Fibroblast of skin of left biceps (primary cell): Measurements from ENCODE around the gene TIPRL.
"Not testable (repeated sequence)": the region's sequence is repeated elsewhere in the genome, so short reads cannot be mapped to it uniquely, and the experiment has no call there.

ENCODE experiments used
- DNase-seq, 2 experiments: peaks; one replicate each; pipeline ENCODE4 v3.0.0-alpha.2; 2013; ENCODE audit warnings: low read depth in 2 of 2

Gene TIPRL

GRCh38 chr1:168159251-168159650 lies 19.5 kb upstream of the TIPRL start:
- DNase-seq, result no peak

DNA sequence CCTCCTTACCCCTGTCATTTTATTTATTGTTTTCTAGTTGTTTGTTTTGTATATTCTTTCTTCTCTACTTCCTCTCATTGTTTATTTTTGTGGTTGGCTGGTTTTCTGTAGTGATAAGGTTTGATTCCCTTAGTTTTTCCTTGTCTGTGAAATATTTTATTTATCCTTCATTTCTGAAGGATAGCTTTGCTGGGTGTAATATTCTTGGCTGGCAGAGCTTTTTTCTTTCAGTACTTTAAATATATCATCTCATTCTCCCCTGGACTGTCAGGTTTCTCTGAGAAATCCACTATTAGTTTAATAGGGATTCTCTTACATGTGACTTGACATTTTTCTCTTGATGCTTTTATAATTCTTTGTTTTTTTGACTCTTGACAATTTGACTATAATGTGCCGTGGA lies 18.8 kb upstream of the TIPRL start:
- no peak for DNase-seq

- no peak for DNase-seq
These were observed 17.3 kb upstream of the TIPRL start for GRCh38 chr1:168161459-168161858.

GRCh38 chr1:168163670-168164069 lies 15.1 kb upstream of the TIPRL start:
- no peak for DNase-seq

- DNase-seq, result no peak
These were observed 14.0 kb upstream of the TIPRL start for GRCh38 chr1:168164771-168165170.

GRCh38 chr1:168167806-168168205 lies 11.0 kb upstream of the TIPRL start:
- no peak for DNase-seq

GRCh38 chr1:168170564-168171508 lies 7.9 kb upstream of the TIPRL start:
- DNase-seq, result no peak

DNA sequence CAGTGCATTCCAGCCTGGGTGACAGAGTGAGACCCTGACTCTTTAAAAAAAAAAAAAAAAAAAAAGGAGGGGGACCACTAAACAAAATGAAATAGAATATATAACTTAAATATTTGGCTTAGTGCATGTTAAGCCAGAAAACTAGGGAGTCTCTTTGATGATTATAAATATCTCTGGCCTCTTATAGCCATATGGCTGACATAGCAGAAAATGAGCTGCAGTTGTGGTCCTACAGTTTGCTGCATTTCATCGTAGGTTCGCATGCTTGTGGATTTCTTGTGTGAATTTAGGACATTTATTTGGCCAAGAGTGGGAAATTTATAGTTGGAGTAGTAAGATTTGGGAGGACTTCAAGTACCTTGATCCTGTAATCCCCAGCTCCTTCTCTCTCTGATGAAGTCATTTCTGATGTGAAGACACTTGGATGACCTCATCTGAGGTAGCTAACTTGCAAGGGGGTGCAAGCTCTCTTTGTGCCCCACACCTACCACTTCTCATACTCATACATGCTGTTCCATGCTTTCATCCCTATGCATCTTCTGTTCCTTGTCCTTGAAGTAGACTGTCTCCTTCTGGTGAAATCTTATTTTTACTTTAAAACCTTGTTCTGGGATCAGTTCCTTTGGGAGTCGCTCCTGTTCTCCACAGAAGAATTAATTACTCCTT lies 6.4 kb upstream of the TIPRL start:
- DNase-seq, result no peak

DNA sequence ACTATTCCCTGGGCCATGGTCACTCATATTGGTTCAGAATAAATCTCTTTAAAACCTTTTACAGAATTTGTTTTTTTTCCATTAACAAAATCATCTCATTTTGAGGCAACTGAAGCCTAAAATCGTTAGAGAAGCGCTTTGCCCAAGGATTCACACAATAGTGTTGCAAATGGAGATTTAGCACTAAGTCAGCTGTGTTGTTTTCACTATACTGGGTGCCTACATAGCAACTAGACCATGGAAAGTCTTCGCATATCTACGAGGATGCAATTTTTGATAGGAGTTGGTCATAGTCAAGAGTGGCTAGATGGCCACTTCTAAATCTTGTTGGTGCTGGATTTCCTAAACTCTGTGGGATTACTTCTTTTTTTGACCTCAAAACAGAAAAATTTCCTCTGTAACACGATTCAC lies 530 bp upstream of the TIPRL start:
- DNase-seq, result no peak

DNA sequence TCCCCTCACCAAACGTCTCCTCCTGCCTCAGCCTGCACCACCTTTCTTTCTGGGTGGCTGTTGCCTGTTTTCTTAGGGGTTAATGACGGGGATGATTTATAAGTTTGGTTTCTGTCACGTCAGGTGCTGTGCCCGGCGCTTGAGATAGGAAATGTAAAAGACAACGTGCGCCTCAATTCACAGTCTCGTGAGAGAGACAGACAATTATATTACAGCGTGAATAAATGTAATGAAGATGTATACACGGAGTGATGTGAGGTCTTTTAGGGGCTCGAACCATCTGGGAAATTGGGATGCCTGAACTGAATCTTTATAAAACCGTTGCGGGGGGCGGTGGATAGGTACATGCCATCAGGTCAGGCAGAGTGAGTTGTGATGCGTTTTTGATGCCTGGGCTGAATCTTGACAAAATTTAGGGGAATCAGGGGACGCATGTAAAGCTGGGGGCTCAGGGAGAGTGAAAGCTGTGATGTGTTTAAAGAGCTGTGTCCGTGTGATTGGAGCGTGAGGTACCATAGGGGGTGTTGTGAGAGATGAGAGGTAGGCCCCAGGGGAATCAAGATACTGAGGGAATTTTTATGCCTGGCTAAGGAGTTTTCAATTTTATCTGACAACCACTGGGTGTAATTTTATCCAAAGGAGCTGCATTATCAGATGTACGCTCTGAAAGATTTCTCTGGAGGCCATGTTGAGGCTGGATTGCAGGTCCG lies 831 bp downstream of the TIPRL start:
- no peak for DNase-seq

GRCh38 chr1:168180148-168180524 lies 1.4 kb downstream of the TIPRL start:
- DNase-seq, result no peak

GRCh38 chr1:168181063-168181720 lies 2.4 kb downstream of the TIPRL start:
- DNase-seq, result not testable (repeated sequence)

- no peak for DNase-seq
These were observed 8.4 kb downstream of the TIPRL start for GRCh38 chr1:168187177-168187576.

DNA sequence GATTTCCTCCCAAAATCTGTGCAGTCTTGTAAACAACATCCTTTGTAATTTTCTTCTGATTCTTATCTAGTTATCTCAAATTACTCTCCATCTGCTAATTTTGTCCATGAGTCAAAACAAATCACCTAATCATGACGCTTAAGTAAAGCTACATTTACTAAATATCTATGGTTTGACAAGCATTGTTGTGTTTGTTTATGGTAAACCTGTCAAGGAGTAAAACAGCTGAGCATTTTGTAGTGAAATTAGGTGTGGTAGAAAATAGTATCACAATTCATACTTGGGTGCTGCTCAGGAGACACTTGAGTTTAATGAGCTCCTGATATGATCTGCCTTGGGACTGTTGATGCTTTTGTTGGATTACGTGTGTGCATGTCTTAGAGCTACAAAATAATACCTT lies 11.6 kb downstream of the TIPRL start:
- DNase-seq, result no peak

DNA sequence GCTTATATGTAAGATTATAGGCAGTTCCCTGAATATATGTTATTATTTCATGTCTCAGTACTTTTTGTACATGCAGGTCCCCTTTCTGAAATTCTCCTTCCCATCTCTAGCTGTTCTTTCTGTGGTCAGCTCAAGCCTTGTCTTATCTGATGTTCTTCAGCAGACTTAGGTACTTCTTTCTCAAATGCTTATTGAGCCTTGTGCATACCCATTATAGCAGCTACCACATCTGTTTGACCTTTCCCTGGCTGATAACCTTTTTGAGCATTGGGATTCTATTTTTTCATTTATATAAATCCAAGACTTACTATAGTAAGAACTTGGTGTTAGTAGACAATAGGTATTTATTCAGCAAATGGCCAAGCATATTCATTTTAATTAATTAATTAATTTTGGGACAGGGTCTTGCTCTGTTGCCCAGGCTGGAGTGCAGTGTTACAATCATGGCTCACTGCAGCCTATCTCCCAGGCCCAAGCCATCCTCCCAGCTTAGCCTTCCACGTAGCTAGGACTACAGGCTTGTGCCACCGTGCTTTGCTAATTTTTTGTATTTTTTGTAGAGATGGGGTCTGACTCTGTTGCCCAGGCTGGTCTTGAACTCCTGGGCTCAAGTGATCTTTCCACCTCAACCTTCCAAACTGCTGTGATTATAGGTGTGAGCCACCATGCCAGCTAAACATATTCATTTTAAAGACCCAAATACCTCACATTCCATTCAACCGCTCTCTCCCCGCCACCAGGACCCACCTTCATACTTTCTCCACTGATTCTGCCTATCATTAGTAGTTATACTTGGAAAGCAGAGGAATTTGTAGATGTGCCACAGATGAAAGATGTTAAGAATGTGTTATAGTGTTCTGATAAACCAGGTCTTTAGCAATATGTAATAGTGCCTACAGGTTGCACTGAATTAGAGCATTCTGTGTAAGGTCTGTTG lies 16.7 kb downstream of the TIPRL start:
- no peak for DNase-seq

- DNase-seq, result no peak
These were observed 20.3 kb downstream of the TIPRL start for GRCh38 chr1:168199056-168199455.

DNA sequence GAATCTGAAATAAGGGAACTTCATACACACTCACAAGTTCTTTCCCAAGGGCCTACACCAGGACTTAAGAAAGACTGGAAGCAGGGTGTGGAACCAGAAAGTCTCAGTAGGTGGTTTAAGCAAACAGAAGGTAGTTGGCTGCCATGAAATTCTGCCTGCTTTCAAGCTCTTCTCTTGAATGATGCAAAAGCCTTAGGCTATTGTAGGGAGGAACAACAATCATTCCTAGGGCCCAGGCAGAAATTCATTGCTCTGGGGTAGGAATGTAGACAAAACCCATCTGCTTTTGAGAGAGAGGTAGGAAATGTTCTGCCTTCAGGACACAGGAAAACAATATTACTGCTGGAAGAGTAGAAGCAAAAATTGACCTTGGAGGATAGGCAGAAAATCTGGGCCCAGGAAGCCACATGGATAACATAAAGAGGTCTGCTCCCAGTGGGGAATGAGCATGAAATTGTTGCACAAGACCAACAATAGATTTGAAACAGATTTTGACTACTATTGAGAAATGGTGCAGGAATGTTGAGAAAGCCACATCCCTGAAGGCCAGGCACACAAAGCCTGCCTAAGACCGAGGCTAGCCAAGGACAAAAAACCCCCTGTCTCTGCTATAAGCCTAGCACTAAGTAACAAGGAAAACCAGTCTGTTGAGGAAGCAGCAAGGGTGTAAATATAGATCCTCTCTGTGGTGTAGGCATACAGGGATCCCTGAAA lies 24.3 kb downstream of the TIPRL start:
- DNase-seq, result peak; percentile 97

DNA sequence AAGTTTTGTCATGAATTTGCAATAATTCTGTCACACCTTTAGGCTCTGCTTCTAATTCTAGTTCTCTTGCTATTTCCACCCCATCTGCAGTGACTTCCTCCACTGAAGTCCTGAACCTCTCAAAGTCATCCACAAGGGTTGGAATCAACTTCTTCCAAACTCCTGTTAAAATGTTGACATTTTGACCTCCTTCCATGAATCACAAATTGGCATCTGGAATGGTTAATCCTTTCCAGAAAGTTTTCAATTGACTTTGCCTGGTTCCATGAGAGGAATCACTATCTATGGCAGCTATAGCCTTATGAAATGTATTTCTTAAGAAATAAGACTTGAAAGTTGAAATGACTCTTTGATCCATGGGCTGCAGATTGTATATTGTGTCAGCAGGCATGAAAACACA lies 27.3 kb downstream of the TIPRL start:
- no peak for DNase-seq

DNA sequence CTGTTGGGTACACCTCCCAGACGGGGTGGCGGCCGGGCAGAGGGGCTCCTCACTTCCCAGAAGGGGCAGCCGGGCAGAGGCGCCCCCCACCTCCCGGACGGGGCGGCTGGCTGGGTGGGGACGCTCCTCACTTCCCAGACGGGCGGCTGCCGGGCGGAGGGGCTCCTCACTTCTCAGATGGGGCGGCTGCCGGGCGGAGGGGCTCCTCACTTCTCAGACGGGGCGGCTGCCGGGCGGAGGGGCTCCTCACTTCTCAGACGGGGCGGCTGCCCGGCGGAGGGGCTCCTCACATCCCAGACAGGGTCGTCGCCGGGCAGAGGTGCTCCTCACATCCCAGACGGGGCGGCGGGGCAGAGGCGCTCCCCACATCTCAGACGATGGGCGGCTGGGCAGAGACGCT lies 28.9 kb downstream of the TIPRL start:
- DNase-seq, result not testable (repeated sequence)

- no peak for DNase-seq
These were observed 31.6 kb downstream of the TIPRL start for GRCh38 chr1:168210312-168210711.
